Lower lobe of right lung (tissue), 2 donors: ENCODE data around the gene ARHGAP22. TPM values are rescaled to one million over a fixed set of nuclear protein-coding genes. Genes with fewer than 3 reads are reported as not detected.

Source experiments
- ATAC-seq, 2 donors: fragments of 200-7000 bp; cut with Tn5 transposase; one replicate each; pipeline ENCODE4 v1.9.1; 2020 to 2022; ENCODE audit warnings: mild to moderate bottlenecking in 2 of 2, moderate library complexity in 2 of 2
- DNase-seq: peaks from one replicate; pipeline ENCODE4 v3.0.0-alpha.2; 2020
- H3K27ac ChIP-seq: fragments of 200-600 bp; one replicate; pipeline ENCODE4 v1.8.0; 2022
- H3K27me3 ChIP-seq: fragments of 200-600 bp; one replicate; pipeline ENCODE4 v1.8.0; 2022; ENCODE audit warnings: low read depth
- H3K36me3 ChIP-seq: fragments of 200-600 bp; one replicate; pipeline ENCODE4 v1.8.0; 2022; ENCODE audit warnings: mild to moderate bottlenecking
- H3K4me1 ChIP-seq: fragments of 200-600 bp; one replicate; pipeline ENCODE4 v1.8.0; 2022
- H3K4me3 ChIP-seq: fragments of 200-600 bp; one replicate; pipeline ENCODE4 v1.8.0; 2022; ENCODE audit warnings: mild to moderate bottlenecking
- H3K9me3 ChIP-seq: fragments of 200-600 bp; one replicate; pipeline ENCODE4 v1.8.0; 2022
- CTCF ChIP-seq: fragments of 200-600 bp; IDR thresholded peaks from one replicate; pipeline ENCODE4 v1.8.0; 2022; ENCODE audit warnings: antibody characterized with exemption, mild to moderate bottlenecking
- intact Hi-C: fragments of 100-400 bp; cut with DNase I; formaldehyde crosslinking; loops from one replicate; pipeline ENCODE4 v1.11.0; 2022
- total RNA-seq: library from RNA; stranded (reverse); fragmentation: NEBNext Ultra II Directional; extraction: Animal tissue kit (Norgen Biotek cat#: 25700); gene quantifications from one replicate; pipeline ENCODE4 v1.2.1, GENCODE V29; 2021
- donor health status: DM: no; HTN: yes; CAD: no; lungs with severe emphysema.

ARHGAP22 gene
- total RNA-seq, 1 donor from 2014 or later, result 9.6 TPM

DNA sequence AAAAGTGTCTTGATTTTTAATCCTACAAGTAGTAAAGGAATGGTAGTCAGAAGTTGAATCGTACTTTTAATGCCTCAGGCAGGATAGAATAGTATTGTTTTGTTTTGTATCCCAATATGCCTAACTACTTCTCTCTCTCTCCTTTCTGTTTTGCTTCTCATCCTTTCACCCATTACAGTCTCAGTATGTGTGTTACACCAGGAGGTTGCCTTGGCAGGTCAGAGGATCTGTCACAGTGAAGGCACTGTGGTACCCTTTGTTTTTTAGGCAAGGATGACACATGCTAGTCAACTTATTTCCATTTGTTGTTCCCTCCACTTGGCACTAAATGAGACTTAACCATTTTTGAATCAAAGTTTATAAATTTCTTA is 204.0 kb downstream of the ARHGAP22 start:
- H3K36me3 ChIP-seq, result no peaks in the 10 kb centered on the region
- peaks cover 10% of the 10 kb centered on the region for H3K4me1 ChIP-seq
- H3K27ac ChIP-seq, result no peak overlapping the region
- no peak overlapping the region for H3K4me3 ChIP-seq
- no peak for ATAC-seq
- no peaks in the 10 kb centered on the region for H3K27me3 ChIP-seq
- intact Hi-C loops, result no loop called here
- no peaks in the 10 kb centered on the region for H3K9me3 ChIP-seq
- TF ChIP-seq CTCF, result no peak
- no peak for DNase-seq

- ATAC-seq (no peak), DNase-seq (no peak)
- TF ChIP-seq CTCF, result no peak
- H3K9me3 ChIP-seq, result no peaks in the 10 kb centered on the region
- H3K27me3 ChIP-seq, result no peaks in the 10 kb centered on the region
- H3K4me1 ChIP-seq, result peaks cover 8% of the 10 kb centered on the region
- H3K4me3 ChIP-seq, result no peak overlapping the region
- intact Hi-C loops, result no loop called here
- H3K36me3 ChIP-seq, result no peaks in the 10 kb centered on the region
- H3K27ac ChIP-seq, result no peak overlapping the region
These were observed 204.6 kb downstream of the ARHGAP22 start for GRCh38 chr10:48400129-48400849.

GRCh38 chr10:48399551-48399950 is 205.3 kb downstream of the ARHGAP22 start:
- no peaks in the 10 kb centered on the region for H3K27me3 ChIP-seq
- H3K4me3 ChIP-seq, result no peak overlapping the region
- DNase-seq, result no peak
- no peaks in the 10 kb centered on the region for H3K9me3 ChIP-seq
- H3K36me3 ChIP-seq, result no peaks in the 10 kb centered on the region
- intact Hi-C loops, result no loop called here
- H3K4me1 ChIP-seq, result peaks cover 8% of the 10 kb centered on the region
- no peak for TF ChIP-seq CTCF
- no peak for ATAC-seq
- H3K27ac ChIP-seq, result no peak overlapping the region

- H3K4me1 ChIP-seq, result peaks cover 8% of the 10 kb centered on the region
- DNase-seq (no peak), ATAC-seq (no peak)
- no peak overlapping the region for H3K27ac ChIP-seq
- H3K27me3 ChIP-seq, result no peaks in the 10 kb centered on the region
- H3K36me3 ChIP-seq, result no peaks in the 10 kb centered on the region
- no peaks in the 10 kb centered on the region for H3K9me3 ChIP-seq
- intact Hi-C loops, result no loop called here
- H3K4me3 ChIP-seq, result no peak overlapping the region
- TF ChIP-seq CTCF, result no peak
These were observed 205.8 kb downstream of the ARHGAP22 start for GRCh38 chr10:48399056-48399541.

DNA sequence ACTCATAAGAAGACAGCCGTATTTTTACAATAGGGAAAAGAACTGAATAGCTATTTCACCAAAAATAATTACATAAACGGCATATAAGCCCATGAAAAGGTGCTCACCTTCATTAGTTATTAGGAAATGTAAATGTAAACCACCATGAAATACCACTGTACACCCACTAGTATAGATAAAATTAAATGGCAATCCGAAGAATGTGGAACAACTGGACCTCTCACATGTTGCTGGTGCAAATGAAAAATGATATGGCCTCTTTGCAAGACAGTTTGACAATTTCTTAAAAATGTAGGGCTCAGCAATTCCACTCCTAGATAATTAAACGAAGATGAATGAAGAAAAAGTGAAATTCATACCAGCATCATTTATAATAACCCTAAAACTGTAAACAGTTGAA is 206.6 kb downstream of the ARHGAP22 start:
- no peak for DNase-seq
- H3K36me3 ChIP-seq, result no peaks in the 10 kb centered on the region
- H3K27ac ChIP-seq, result no peak overlapping the region
- H3K4me1 ChIP-seq, result peaks cover 8% of the 10 kb centered on the region
- H3K9me3 ChIP-seq, result no peaks in the 10 kb centered on the region
- H3K4me3 ChIP-seq, result no peak overlapping the region
- TF ChIP-seq CTCF, result no peak
- intact Hi-C loops, result no loop called here
- H3K27me3 ChIP-seq, result no peaks in the 10 kb centered on the region
- ATAC-seq, result no peak

Other genes starting within 250 kb of the ARHGAP22 start
- gene WDFY4, start 79.8 kb upstream of the ARHGAP22 start, total RNA-seq, result 44.4 TPM